H1 (cell line): Measurements from ENCODE around the gene ZFPL1. TPM values are rescaled to one million over a fixed set of nuclear protein-coding genes. Genes with fewer than 3 reads are reported as not detected.

Source experiments
- CTCF ChIA-PET: fragments of 300-600 bp; sonication (Branson Sonifier 250); formaldehyde crosslinking; loops from one replicate; lab custom pipeline; 2021; ENCODE audit not compliant: partially characterized antibody; lab: Charles Lee
- POLR2A ChIA-PET: fragments of 300-600 bp; sonication (Branson Sonifier 250); formaldehyde crosslinking; loops from one replicate; lab custom pipeline; 2021; ENCODE audit warnings: inconsistent platforms; ENCODE audit not compliant: partially characterized antibody; lab: Charles Lee
- DNase-seq, 2 experiments: peaks; one replicate each; pipeline versions ENCODE4 v3.0.0 to v3.0.0-alpha.2; 2010 to 2022; ENCODE audit warnings: low spot score in 2 of 2, low read depth in 1 of 2, mixed read lengths in 1 of 2
- FAIRE-seq: peaks from 2 replicates; lab custom pipeline; 2011; peaks lifted over from hg19 to GRCh38; lab: Jason Lieb, UNC
- H2AFZ ChIP-seq: 2 replicates; pipeline ENCODE4 v1.8.1; 2012; ENCODE audit warnings: low read length, inconsistent platforms
- H2AK5ac ChIP-seq: 2 replicates; pipeline ENCODE4 v1.6.1; 2013; ENCODE audit warnings: low read depth, low read length
- H2BK120ac ChIP-seq: replicated peaks from 2 replicates; pipeline ENCODE3; 2013; ENCODE audit warnings: low read depth, low read length, inconsistent platforms
- H2BK12ac ChIP-seq: 2 replicates; pipeline ENCODE4 v1.6.1; 2013; ENCODE audit warnings: low read depth, low read length
- H2BK15ac ChIP-seq: 2 replicates; pipeline ENCODE4 v1.6.1; 2013; ENCODE audit warnings: low read length
- H2BK20ac ChIP-seq: 2 replicates; pipeline ENCODE4 v1.6.1; 2013; ENCODE audit warnings: low read length
- H2BK5ac ChIP-seq: 2 replicates; pipeline ENCODE4 v1.6.1; 2013; ENCODE audit warnings: low read depth, low read length
- H3K14ac ChIP-seq: 2 replicates; pipeline ENCODE4 v1.6.1; 2013; ENCODE audit warnings: inconsistent platforms; ENCODE audit not compliant: insufficient read length
- H3K18ac ChIP-seq: 2 replicates; pipeline ENCODE4 v1.6.1; 2013; ENCODE audit warnings: low read length; ENCODE audit errors: extremely low read depth
- H3K23ac ChIP-seq: 2 replicates; pipeline ENCODE4 v1.6.1; 2013; ENCODE audit warnings: inconsistent platforms; ENCODE audit not compliant: insufficient read length
- H3K23me2 ChIP-seq: 2 replicates; pipeline ENCODE4 v1.6.1; 2013; ENCODE audit warnings: low read depth, low read length
- H3K27ac ChIP-seq: 2 replicates; pipeline ENCODE4 v1.6.1; 2011; ENCODE audit warnings: low read depth, low read length, inconsistent platforms
- H3K27me3 ChIP-seq, 4 experiments: replicated peaks in 1 of 4; 1 replicate in 1 of 4; 2 replicates in 3 of 4; pipeline versions ENCODE4 v1.6.1 to v1.8.1; 2011 to 2013; ENCODE audit warnings: low read length in 3 of 4, mild to moderate bottlenecking in 3 of 4, inconsistent platforms in 2 of 4, mixed read lengths in 2 of 4, moderate library complexity in 1 of 4; ENCODE audit not compliant: control insufficient read depth in 3 of 4, insufficient read depth in 3 of 4; ENCODE audit errors: extremely low read depth in 1 of 4
- H3K36me3 ChIP-seq, 4 experiments: 2 replicates each; pipeline versions ENCODE4 v1.6.1 to v1.8.1; 2011 to 2013; ENCODE audit warnings: mild to moderate bottlenecking in 4 of 4, low read length in 3 of 4, moderate library complexity in 2 of 4, control low read depth in 1 of 4, inconsistent platforms in 1 of 4; ENCODE audit not compliant: insufficient read depth in 4 of 4, control insufficient read depth in 2 of 4
- H3K4ac ChIP-seq: replicated peaks from 2 replicates; pipeline ENCODE3; 2013; ENCODE audit warnings: low read length, low read depth, mixed read lengths, inconsistent platforms; ENCODE audit not compliant: insufficient read length
- H3K4me1 ChIP-seq, 4 experiments: replicated peaks in 1 of 4; 1 replicate in 1 of 4; 2 replicates in 3 of 4; pipeline versions ENCODE4 v1.6.1 to v1.8.1; 2011 to 2013; ENCODE audit warnings: low read length in 3 of 4, inconsistent platforms in 2 of 4, mixed read lengths in 1 of 4; ENCODE audit not compliant: insufficient read depth in 4 of 4, control insufficient read depth in 3 of 4
- H3K4me2 ChIP-seq, 2 experiments: 2 replicates each; pipeline versions ENCODE4 v1.6.1 to v1.8.1; 2011 to 2013; ENCODE audit warnings: low read depth in 2 of 2, low read length in 2 of 2, control low read depth in 1 of 2, inconsistent platforms in 1 of 2, mild to moderate bottlenecking in 1 of 2; ENCODE audit not compliant: insufficient read depth in 1 of 2
- H3K4me3 ChIP-seq, 4 experiments: fragments of 200-600, 300-600 bp in 1 of 4; sonication (generic), shearing (Covaris generic), sonication (Bioruptor Twin) in 1 of 4; 2 replicates each; pipeline versions ENCODE4 v1.5.1 to v1.8.1; 2011 to 2016; ENCODE audit warnings: low read length in 4 of 4, low read depth in 3 of 4, control low read depth in 2 of 4, inconsistent platforms in 2 of 4, mild to moderate bottlenecking in 2 of 4, mixed read lengths in 1 of 4, moderate library complexity in 1 of 4; ENCODE audit not compliant: insufficient read depth in 2 of 4; ENCODE audit errors: extremely low read depth in 1 of 4
- H3K56ac ChIP-seq: replicated peaks from 2 replicates; pipeline ENCODE3; 2013; ENCODE audit warnings: low read depth, mild to moderate bottlenecking, mixed read lengths, low read length, inconsistent platforms; ENCODE audit not compliant: insufficient read length
- H3K79me1 ChIP-seq: 2 replicates; pipeline ENCODE4 v1.6.1; 2013; ENCODE audit warnings: low read depth, low read length, control low read depth
- H3K79me2 ChIP-seq, 2 experiments: 2 replicates each; pipeline versions ENCODE4 v1.6.1 to v1.8.1; 2012 to 2013; ENCODE audit warnings: low read length in 2 of 2, mild to moderate bottlenecking in 2 of 2, inconsistent platforms in 1 of 2; ENCODE audit not compliant: insufficient read depth in 2 of 2, control insufficient read depth in 1 of 2
- H3K9ac ChIP-seq, 4 experiments: replicated peaks in 1 of 4; 1 replicate in 1 of 4; 2 replicates in 3 of 4; pipeline versions ENCODE4 v1.6.1 to v1.8.1; 2011 to 2013; ENCODE audit warnings: low read depth in 3 of 4, low read length in 3 of 4, control low read depth in 2 of 4, mild to moderate bottlenecking in 2 of 4, moderate library complexity in 2 of 4, inconsistent platforms in 1 of 4; ENCODE audit errors: extremely low read depth in 1 of 4
- H3K9me3 ChIP-seq, 2 experiments: 2 replicates each; pipeline versions ENCODE4 v1.6.1 to v1.8.1; 2012 to 2013; ENCODE audit warnings: mild to moderate bottlenecking in 2 of 2, moderate library complexity in 2 of 2, control low read depth in 1 of 2, inconsistent platforms in 1 of 2, low read depth in 1 of 2, low read length in 1 of 2, mixed read lengths in 1 of 2; ENCODE audit not compliant: insufficient read depth in 2 of 2
- H4K20me1 ChIP-seq, 2 experiments: replicated peaks in 1 of 2; 2 replicates each; pipeline versions ENCODE3 to v1.8.1; 2011 to 2013; ENCODE audit warnings: inconsistent platforms in 2 of 2, low read length in 2 of 2, mild to moderate bottlenecking in 1 of 2; ENCODE audit not compliant: insufficient read depth in 2 of 2, control insufficient read depth in 1 of 2
- H4K5ac ChIP-seq: 2 replicates; pipeline ENCODE4 v1.6.1; 2013; ENCODE audit warnings: low read length, low read depth, mixed read lengths, inconsistent platforms; ENCODE audit not compliant: insufficient read length
- H4K8ac ChIP-seq: 2 replicates; pipeline ENCODE4 v1.8.0; 2013; ENCODE audit warnings: mild to moderate bottlenecking, moderate library complexity, low read length, inconsistent platforms; ENCODE audit not compliant: insufficient read depth; ENCODE audit errors: extremely low read depth
- H4K91ac ChIP-seq: replicated peaks from 2 replicates; pipeline ENCODE3; 2013; ENCODE audit warnings: low read length, mixed read lengths, inconsistent platforms; ENCODE audit not compliant: insufficient read length
- CBX5 ChIP-seq: fragments of 300-800, 300-1000 bp; sonication (generic); IDR thresholded peaks from 2 replicates; pipeline ENCODE4 v1.7.1; 2016; ENCODE audit warnings: antibody characterized with exemption, low read length, low read depth
- CHD1 ChIP-seq: IDR thresholded peaks from 2 replicates; pipeline ENCODE4 v1.6.1; 2012; ENCODE audit warnings: low read depth, low read length, improper control_type of control experiment
- EGR1 ChIP-seq: IDR thresholded peaks from 2 replicates; pipeline ENCODE4 v1.6.1; 2011; ENCODE audit warnings: low read depth, low read length, borderline replicate concordance
- HDAC2 ChIP-seq, 2 experiments: fragments of 300-600 bp in 1 of 2; sonication (generic) in 1 of 2; IDR thresholded peaks; 2 replicates each; pipeline ENCODE4 v1.6.1; 2011 to 2012; ENCODE audit warnings: low read depth in 2 of 2, low read length in 2 of 2, mild to moderate bottlenecking in 2 of 2, moderate library complexity in 2 of 2, borderline replicate concordance in 1 of 2, inconsistent platforms in 1 of 2
- RXRA ChIP-seq: IDR thresholded peaks from 2 replicates; pipeline ENCODE4 v1.6.1; 2011; ENCODE audit warnings: low read depth, mild to moderate bottlenecking, low read length, moderate library complexity; ENCODE audit not compliant: insufficient read depth
- SAP30 ChIP-seq: fragments of 300-600 bp; sonication (generic); IDR thresholded peaks from 2 replicates; pipeline ENCODE4 v1.7.1; 2012; ENCODE audit warnings: low read length, moderate library complexity, mild to moderate bottlenecking, inconsistent platforms; ENCODE audit not compliant: insufficient read depth, insufficient replicate concordance
- SIN3A ChIP-seq, 2 experiments: IDR thresholded peaks in 1 of 2; conservative IDR thresholded peaks in 1 of 2; 2 replicates each; pipeline ENCODE4 v1.6.1; 2011 to 2012; ENCODE audit warnings: low read length in 2 of 2, improper control_type of control experiment in 1 of 2, low read depth in 1 of 2, mild to moderate bottlenecking in 1 of 2
- TAF1 ChIP-seq: IDR thresholded peaks from 2 replicates; pipeline ENCODE4 v1.6.1; 2011; ENCODE audit warnings: mild to moderate bottlenecking, low read depth, low read length
- TCF12 ChIP-seq: IDR thresholded peaks from 2 replicates; pipeline ENCODE4 v1.6.1; 2011; ENCODE audit warnings: low read depth, mild to moderate bottlenecking, low read length
- WGBS, 2 experiments: shearing (Covaris generic) in 1 of 2; methylation state at CpG; one replicate each; pipeline versions ENCODE4 v1.1.6 to v1.1.7; 2013 to 2015; ENCODE audit warnings: low lambda C conversion rate in 2 of 2, mixed read lengths in 2 of 2, inconsistent platforms in 1 of 2, low coverage in 1 of 2, missing lambda C conversion rate in 1 of 2; ENCODE audit not compliant: insufficient replicate concordance in 2 of 2, insufficient coverage in 1 of 2, insufficient read length in 1 of 2; ENCODE audit errors: extremely low coverage in 1 of 2, missing lambda C conversion rate in 1 of 2; 5-methylcytosine and 5-hydroxymethylcytosine counted together
- polyA plus RNA-seq, 7 experiments: library from polyadenylated mRNA; depleted of rRNA in 3 of 7; stranded (reverse) in 5 of 7; unstranded in 2 of 7; fragments of >200 nt in 5 of 7; fragments of 200-250 nt in 2 of 7; gene quantifications; 1 replicate in 5 of 7; 2 replicates in 1 of 7; 4 replicates in 1 of 7; pipeline versions ENCODE4 v1.2.1 to v1.2.3, GENCODE V29; 2011 to 2013; ENCODE audit warnings: missing spikeins in 2 of 7, mixed read lengths in 2 of 7
- total RNA-seq: library from RNA; stranded (reverse); fragmentation: NEBNext Ultra II Directional; extraction: Animal tissue kit (Norgen Biotek cat#: 25700); gene quantifications from 2 replicates; pipeline ENCODE4 v1.2.1, GENCODE V29; 2021
- TF ChIP-seq, protein P1 (sequence below): IDR thresholded peaks from 2 replicates; pipeline ENCODE4 v1.6.1; 2012; ENCODE audit warnings: inconsistent platforms

Gene ZFPL1
- total and polyA plus RNA-seq, 2 of the 8 experiments (the other 6 are each of a cell fraction or from before 2014, with no cell fraction given), result 21.5 to 76.8 TPM

DNA sequence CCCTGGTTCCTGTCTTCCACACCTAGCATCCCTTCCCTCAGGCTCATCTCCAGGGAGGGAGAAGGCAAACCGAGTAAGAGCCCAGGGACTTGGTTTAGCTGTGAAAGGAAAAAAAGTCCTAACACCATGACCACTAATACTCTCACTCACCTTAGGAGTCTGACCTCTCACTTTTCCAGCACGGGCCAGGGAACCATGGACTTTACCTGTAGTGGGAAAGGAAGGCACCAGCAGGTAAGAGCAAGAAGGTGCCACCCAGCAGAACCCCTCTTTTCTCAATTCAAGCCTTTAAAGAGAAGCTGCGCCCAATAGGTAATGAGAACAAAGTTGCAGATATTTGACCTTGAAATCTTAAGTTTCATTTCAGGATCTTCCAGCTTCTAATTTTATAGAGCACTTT, 36.8 kb downstream of the ZFPL1 start:
- Histone ChIP-seq H3K9me3 (no peaks in the 10 kb centered on the region), H3K18ac (no peak overlapping the region), H3K56ac (no peak overlapping the region), H2BK15ac (no peak overlapping the region), H2BK12ac (no peak overlapping the region), H3K9ac (peak overlapping the region in 1 of 4 experiments; percentile 84; a peak in 2 of 7 replicates), H3K4ac (no peak overlapping the region), H3K23me2 (peaks cover 8% of the 10 kb centered on the region; the same call in 1 of the 2 replicates), H3K4me1 (peaks cover 0 to 13% (median 8%) of the 10 kb centered on the region in 4 experiments; a peak in 6 of 7 replicates), H3K27ac (no peak overlapping the region), H4K20me1 (peaks cover 4% of the 10 kb centered on the region in 2 experiments), H3K79me1 (peaks cover 13% of the 10 kb centered on the region), H3K36me3 (peaks cover 12 to 47% (median 31%) of the 10 kb centered on the region in 4 experiments), H3K79me2 (peaks cover 6 to 43% of the 10 kb centered on the region in 2 experiments), H3K4me3 (peak overlapping the region; percentile 80 to 98 (median 93); a peak in 5 of 8 replicates), H3K23ac (no peak overlapping the region), H3K27me3 (no peaks in the 10 kb centered on the region), H2BK20ac (no peak overlapping the region), H2AK5ac (no peak overlapping the region), H2AFZ (no peak overlapping the region), H4K8ac (no peak overlapping the region), H2BK5ac (no peak overlapping the region), H3K4me2 (peak overlapping the region; percentile 76 to 89), H4K5ac (no peak overlapping the region), H2BK120ac (no peak overlapping the region), H3K14ac (no peak overlapping the region), H4K91ac (no peak overlapping the region)
- WGBS, 2 experiments, result 91% methylated on average over 3 of the region's 3 CpGs; no CpG with 5 or more reads in 1 of the 2 experiments
- ChIA-PET POLR2A (interaction anchor here (0.6 to 17.4 kb wide), 19 partner anchors 9 to 792 kb away, joined by 3 to 305 read pairs (median 5); partner anchors contain the start of genes CAPN1, SPDYC, SYVN1 and TM7SF2), CTCF (interaction anchor here (0.8 to 3.0 kb wide), 11 partner anchors 8 to 273 kb away, joined by 3 to 14 read pairs (median 5); partner anchors contain the start of genes CAPN1 and TM7SF2)
- DNase-seq (no peak), FAIRE-seq (no peak)
- no peak for TF ChIP-seq SAP30
- TF ChIP-seq TAF1, result no peak
- TF ChIP-seq RXRA, result no peak
- TF ChIP-seq, protein P1, sequence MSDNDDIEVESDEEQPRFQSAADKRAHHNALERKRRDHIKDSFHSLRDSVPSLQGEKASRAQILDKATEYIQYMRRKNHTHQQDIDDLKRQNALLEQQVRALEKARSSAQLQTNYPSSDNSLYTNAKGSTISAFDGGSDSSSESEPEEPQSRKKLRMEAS, result no peak
- TF ChIP-seq SIN3A (conservative IDR thresholded peaks at IDR 0.05 in 1 of 2, IDR thresholded peaks at IDR 0.05 in 1 of 2; ENCODE audit: low read depth in 1 of 2, low read length in 2 of 2), result no peak
- TF ChIP-seq CBX5, result no peak
- TF ChIP-seq CHD1, result no peak
- no peak for TF ChIP-seq EGR1
- no peak for TF ChIP-seq TCF12
- no peak for TF ChIP-seq HDAC2 (IDR thresholded peaks at IDR 0.05; ENCODE audit: borderline replicate concordance in 1 of 2, low read depth in 2 of 2, low read length in 2 of 2)
